Ovary (tissue), 9 donors: ENCODE results near the gene HPSE. TPM values are rescaled to one million over a fixed set of nuclear protein-coding genes. Genes with fewer than 3 reads are reported as not detected.
A peak's percentile ranks its signal among the peaks of the same experiment; 100 is the strongest.

Experiments
- DNase-seq, 5 donors: peaks; one replicate each; pipeline ENCODE4 v3.0.0-alpha.2; 2019 to 2020
- H3K27ac ChIP-seq, 2 donors: fragments of 200-600 bp; one replicate each; pipeline versions ENCODE4 v1.5.1 to v1.8.0; 2019 to 2022
- H3K27me3 ChIP-seq: fragments of 200-600 bp; one replicate; pipeline ENCODE4 v1.8.0; 2022
- H3K36me3 ChIP-seq: fragments of 200-600 bp; sonication (generic); one replicate; pipeline ENCODE4 v1.5.1; 2019
- H3K4me1 ChIP-seq: one replicate; pipeline ENCODE4 v1.8.1; 2013; ENCODE audit warnings: mild to moderate bottlenecking, moderate library complexity; ENCODE audit not compliant: insufficient read depth
- H3K4me3 ChIP-seq: fragments of 200-600 bp; sonication (generic); one replicate; pipeline ENCODE4 v1.5.1; 2017
- H3K9me3 ChIP-seq, 2 donors: fragments of 200-600 bp in 1 of 2; sonication (generic) in 1 of 2; one replicate each; pipeline versions ENCODE4 v1.5.1 to v1.8.1; 2013 to 2019; ENCODE audit warnings: mild to moderate bottlenecking in 1 of 2, moderate library complexity in 1 of 2
- CTCF ChIP-seq, 3 donors: fragments of 450-650 bp in 2 of 3; fragments of 200-600 bp in 1 of 3; IDR thresholded peaks; one replicate each; pipeline versions ENCODE4 v1.5.1 to v1.8.0; 2016 to 2022; ENCODE audit warnings: antibody characterized with exemption in 3 of 3, mild to moderate bottlenecking in 1 of 3
- EP300 ChIP-seq: sonication (generic); formaldehyde crosslinking; IDR thresholded peaks from one replicate; pipeline ENCODE4 v1.6.1; 2017; ENCODE audit warnings: antibody characterized with exemption
- POLR2A ChIP-seq: fragments of 450-650 bp; IDR thresholded peaks from one replicate; pipeline ENCODE4 v1.6.1; 2017; ENCODE audit warnings: antibody characterized with exemption, mild to moderate bottlenecking, moderate library complexity
- whole genome bisulfite sequencing, 3 donors: extraction: QIAGEN DNeasy Blood & Tissue Kit in 1 of 3; methylation state at CpG; one replicate each; pipeline versions ENCODE4 v1.1.5 to v1.1.7; 2013 to 2017; 5-methylcytosine and 5-hydroxymethylcytosine counted together
- intact Hi-C, 4 donors: fragments of 100-400 bp; cut with DNase I; formaldehyde crosslinking; loops; one replicate each; pipeline versions ENCODE4 v1.11.0 to v1.15.1; 2022 to 2023
- polyA plus RNA-seq, 2 donors: library from polyadenylated mRNA; stranded (reverse); fragments of 200-250 nt in 1 of 2; fragments of 350-450 nt in 1 of 2; fragmentation: Illumina TruSeq in 1 of 2; extraction: RNeasy Lipid Tissue Mini Kit (QIAGEN cat#74804) in 1 of 2; gene quantifications; one replicate each; pipeline ENCODE4 v1.2.3, GENCODE V29; 2013 to 2014
- total RNA-seq, 7 donors: library from RNA; depleted of rRNA in 2 of 7; stranded (reverse); fragments of >200 nt in 2 of 7; fragmentation: NEBNext Ultra II Directional in 3 of 7; extraction: Animal tissue kit (Norgen Biotek cat#: 25700) in 3 of 7; gene quantifications; one replicate each; pipeline versions ENCODE4 v1.1.0 to v1.2.4, GENCODE V29; 2016 to 2023
- donor health status: DM: no; HTN: no; CAD: no; lungs with moderate emphysema.
- donor health status: DM: no; HTN: no; CAD: no.
- donor health status: Bipolar disorder and iron deficiency.
- donor health status: DM: yes; HTN: yes; CAD: no.
- donor health status: DM: no; HTN: no; CAD: no.
- donor health status: DM: yes; HTN: yes; CAD: no.

Gene HPSE
- total and polyA plus RNA-seq, 9 donors: 4.3 to 23.3 (median 6.4) TPM

DNA sequence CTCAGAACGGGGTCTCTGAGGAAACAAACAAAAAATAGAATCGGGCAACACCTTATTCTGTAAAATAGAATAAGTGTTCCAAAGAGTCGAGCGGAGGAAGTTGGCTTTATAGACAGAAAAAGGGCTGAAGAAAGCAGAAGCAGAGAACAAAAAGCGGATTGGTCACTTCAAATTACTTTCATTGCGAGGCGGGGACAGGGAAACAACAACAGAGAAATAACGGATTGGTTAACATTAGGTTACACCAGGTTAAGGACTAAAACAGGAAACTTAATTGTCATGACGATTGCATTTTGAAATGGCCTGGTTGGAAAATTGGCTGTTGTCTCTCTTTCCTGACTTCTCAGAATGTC is 49.6 kb downstream of the HPSE start:
- H3K36me3 ChIP-seq: no peaks in the 10 kb centered on the region
- peak overlapping the region; percentile 52 for H3K4me3 ChIP-seq
- no peaks in the 10 kb centered on the region for H3K4me1 ChIP-seq
- H3K27ac ChIP-seq: peak overlapping the region; percentile 94 to 98
- DNase-seq: peak in 1 of 5 donors; percentile 30
- 0 to 3% (median 1%) methylated on average over 9 of the region's 9 CpGs for WGBS, 3 donors
- TF ChIP-seq EP300 (no peak), CTCF (IDR thresholded peaks at IDR 0.05) (no peak), POLR2A (no peak)
- intact Hi-C loops: loop anchor here in 3 of 4 donors (10.0 kb wide), 4 partner anchors 150 to 820 kb away; partner anchors contain the start of genes COPS4 (in 1 of the 3), HELQ (in 1 of the 3) and MRPS18C (in 1 of the 3)
- no peaks in the 10 kb centered on the region for H3K9me3 ChIP-seq
- no peaks in the 10 kb centered on the region for H3K27me3 ChIP-seq

DNA sequence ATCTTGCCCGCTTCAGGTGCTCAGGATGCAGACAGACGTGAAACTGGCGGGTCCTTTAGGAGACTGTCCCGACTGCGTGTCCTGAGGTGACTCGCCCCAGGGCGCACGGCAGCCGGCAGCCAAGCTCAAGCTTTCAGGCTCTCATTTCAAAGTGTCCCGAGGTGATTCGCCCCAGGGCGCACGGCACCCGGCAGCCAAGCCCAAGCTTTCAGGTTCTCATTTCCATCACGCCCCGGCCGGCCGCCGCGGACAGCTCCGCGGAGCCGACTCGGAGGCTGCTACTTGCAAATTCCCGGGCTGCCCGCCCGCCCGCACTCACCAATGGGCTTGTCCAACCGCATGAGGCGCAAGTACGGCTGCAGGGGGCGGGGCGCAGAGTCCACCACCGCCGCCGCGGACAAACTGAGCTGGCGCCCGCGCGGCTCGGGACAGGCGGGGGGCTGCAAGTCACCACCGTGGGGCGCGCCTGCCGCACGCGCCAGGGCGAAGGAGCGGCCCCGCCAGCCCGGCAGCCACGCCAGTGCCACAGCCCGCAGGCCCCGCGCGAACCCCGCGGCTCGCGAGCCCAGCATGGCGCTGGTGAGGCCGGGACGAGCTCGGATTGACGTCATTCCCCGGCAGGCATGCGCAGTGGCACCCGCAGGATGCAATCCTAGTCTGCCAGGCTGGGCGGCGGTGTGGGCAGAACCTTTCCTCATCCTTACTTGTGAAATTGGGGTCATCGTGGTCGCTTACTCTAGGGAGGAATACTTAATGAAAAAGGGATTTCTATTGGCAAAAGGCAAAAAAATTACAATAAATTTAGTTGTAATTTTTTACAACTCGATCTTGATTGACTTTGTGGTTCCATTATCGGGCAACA is 50.2 kb downstream of the HPSE start, which contains the start of gene COQ2:
Gene COQ2, minus strand, starts transcription at position 606 of the 862 bp plus-strand sequence. Its CDS starts 34 bp downstream, at position 572.
- 0 to 1% (median 1%) methylated on average over 56 to 76 of the region's 76 CpGs for WGBS, 3 donors
- DNase-seq: peak; percentile 96 to 98 (median 97)

DNA sequence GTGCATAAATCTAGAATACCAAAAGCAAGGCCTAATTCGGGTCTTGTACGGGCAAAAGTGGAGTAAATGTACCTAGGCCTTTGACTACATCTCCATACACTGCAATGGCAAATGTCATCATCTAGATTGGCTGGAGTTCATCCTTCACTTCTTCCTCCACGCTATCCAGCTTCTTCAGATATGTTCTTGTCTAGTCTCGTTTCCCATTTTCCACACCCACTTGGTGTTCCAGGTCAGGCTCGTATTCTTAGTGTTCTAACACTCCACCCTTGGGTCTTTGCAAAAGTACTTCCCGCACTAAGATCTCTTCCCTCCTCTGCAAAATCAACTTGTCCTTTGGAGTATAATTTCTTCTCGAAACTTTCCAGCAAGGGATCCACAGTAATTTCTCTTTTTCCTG is 51.5 kb downstream of the HPSE start:
- no peak for DNase-seq
- TF ChIP-seq CTCF (IDR thresholded peaks at IDR 0.05) (no peak), EP300 (no peak)
- no peak overlapping the region for H3K4me3 ChIP-seq
- no peaks in the 10 kb centered on the region for H3K4me1 ChIP-seq
- no peaks in the 10 kb centered on the region for H3K27me3 ChIP-seq
- H3K9me3 ChIP-seq: no peaks in the 10 kb centered on the region
- intact Hi-C loops: loop anchor here in 3 of 4 donors (5.0 to 10.0 kb wide), 5 partner anchors 152 to 818 kb away; partner anchors contain the start of genes COPS4 (in 1 of the 3), HELQ (in 1 of the 3) and MRPS18C (in 1 of the 3)
- H3K36me3 ChIP-seq: no peaks in the 10 kb centered on the region
- 91 to 92% (median 91%) methylated on average over 7 of the region's 7 CpGs for WGBS, 3 donors
- H3K27ac ChIP-seq: no peak overlapping the region

More for the DNA sequence above, 50.2 kb downstream of the HPSE start, which contains the start of gene COQ2:
- no peaks in the 10 kb centered on the region for H3K9me3 ChIP-seq
- no peaks in the 10 kb centered on the region for H3K4me1 ChIP-seq
- intact Hi-C loops: loop anchor here in 3 of 4 donors (5.0 to 10.0 kb wide), 5 partner anchors 150 to 820 kb away; partner anchors contain the start of genes COPS4 (in 1 of the 3), HELQ (in 1 of the 3) and MRPS18C (in 1 of the 3)
- H3K27me3 ChIP-seq: no peaks in the 10 kb centered on the region
- H3K36me3 ChIP-seq: no peaks in the 10 kb centered on the region
- peak within 1 kb of the TSS; percentile 52 for H3K4me3 ChIP-seq
- TF ChIP-seq CTCF (IDR thresholded peaks at IDR 0.05) (peak; percentile 44 to 90 (median 84)), POLR2A (peak; percentile 75), EP300 (no peak)
- peak within 1 kb of the TSS; percentile 94 to 98 for H3K27ac ChIP-seq

- WGBS, 3 donors: 33 to 36% (median 33%) methylated on average over 4 of the region's 4 CpGs
- no peaks in the 10 kb centered on the region for H3K36me3 ChIP-seq
- no peak for TF ChIP-seq POLR2A
- TF ChIP-seq CTCF (IDR thresholded peaks at IDR 0.05): peak; percentile 46 to 54 (median 53)
- DNase-seq: peak in 2 of 5 donors; percentile 24 to 46
- no peaks in the 10 kb centered on the region for H3K27me3 ChIP-seq
- no peaks in the 10 kb centered on the region for H3K9me3 ChIP-seq
- intact Hi-C loops: loop anchor here in 3 of 4 donors (5.0 to 10.0 kb wide), 5 partner anchors 153 to 817 kb away; partner anchors contain the start of genes COPS4 (in 1 of the 3), HELQ (in 1 of the 3) and MRPS18C (in 1 of the 3)
- no peak overlapping the region for H3K27ac ChIP-seq
- no peak overlapping the region for H3K4me3 ChIP-seq
- no peaks in the 10 kb centered on the region for H3K4me1 ChIP-seq
Measured at GRCh38 chr4:83282049-83282535, 52.6 kb downstream of the HPSE start.
